H1 (cell line): ENCODE measurements around the gene GZMM. TPM values are rescaled to one million over a fixed set of nuclear protein-coding genes. Genes with fewer than 3 reads are reported as not detected.
A peak's percentile ranks its signal among the peaks of the same experiment; 100 is the strongest.

ENCODE experiments used
- CTCF ChIA-PET: fragments of 300-600 bp; sonication (Branson Sonifier 250); formaldehyde crosslinking; loops from one replicate; lab custom pipeline; 2021; ENCODE audit not compliant: partially characterized antibody; lab: Charles Lee
- POLR2A ChIA-PET: fragments of 300-600 bp; sonication (Branson Sonifier 250); formaldehyde crosslinking; loops from one replicate; lab custom pipeline; 2021; ENCODE audit warnings: inconsistent platforms; ENCODE audit not compliant: partially characterized antibody; lab: Charles Lee
- DNase-seq, 2 experiments: peaks; one replicate each; pipeline versions ENCODE4 v3.0.0 to v3.0.0-alpha.2; 2010 to 2022; ENCODE audit warnings: low spot score in 2 of 2, low read depth in 1 of 2, mixed read lengths in 1 of 2
- FAIRE-seq: peaks from 2 replicates; lab custom pipeline; 2011; peaks lifted over from hg19 to GRCh38; lab: Jason Lieb, UNC
- H2AFZ ChIP-seq: 2 replicates; pipeline ENCODE4 v1.8.1; 2012; ENCODE audit warnings: low read length, inconsistent platforms
- H2AK5ac ChIP-seq: 2 replicates; pipeline ENCODE4 v1.6.1; 2013; ENCODE audit warnings: low read depth, low read length
- H2BK120ac ChIP-seq: replicated peaks from 2 replicates; pipeline ENCODE3; 2013; ENCODE audit warnings: low read depth, low read length, inconsistent platforms
- H2BK12ac ChIP-seq: 2 replicates; pipeline ENCODE4 v1.6.1; 2013; ENCODE audit warnings: low read depth, low read length
- H2BK15ac ChIP-seq: 2 replicates; pipeline ENCODE4 v1.6.1; 2013; ENCODE audit warnings: low read length
- H2BK20ac ChIP-seq: 2 replicates; pipeline ENCODE4 v1.6.1; 2013; ENCODE audit warnings: low read length
- H2BK5ac ChIP-seq: 2 replicates; pipeline ENCODE4 v1.6.1; 2013; ENCODE audit warnings: low read depth, low read length
- H3K14ac ChIP-seq: 2 replicates; pipeline ENCODE4 v1.6.1; 2013; ENCODE audit warnings: inconsistent platforms; ENCODE audit not compliant: insufficient read length
- H3K18ac ChIP-seq: 2 replicates; pipeline ENCODE4 v1.6.1; 2013; ENCODE audit warnings: low read length; ENCODE audit errors: extremely low read depth
- H3K23ac ChIP-seq: 2 replicates; pipeline ENCODE4 v1.6.1; 2013; ENCODE audit warnings: inconsistent platforms; ENCODE audit not compliant: insufficient read length
- H3K23me2 ChIP-seq: 2 replicates; pipeline ENCODE4 v1.6.1; 2013; ENCODE audit warnings: low read depth, low read length
- H3K27ac ChIP-seq: 2 replicates; pipeline ENCODE4 v1.6.1; 2011; ENCODE audit warnings: low read depth, low read length, inconsistent platforms
- H3K27me3 ChIP-seq, 4 experiments: replicated peaks in 1 of 4; 1 replicate in 1 of 4; 2 replicates in 3 of 4; pipeline versions ENCODE4 v1.6.1 to v1.8.1; 2011 to 2013; ENCODE audit warnings: low read length in 3 of 4, mild to moderate bottlenecking in 3 of 4, inconsistent platforms in 2 of 4, mixed read lengths in 2 of 4, moderate library complexity in 1 of 4; ENCODE audit not compliant: control insufficient read depth in 3 of 4, insufficient read depth in 3 of 4; ENCODE audit errors: extremely low read depth in 1 of 4
- H3K36me3 ChIP-seq, 4 experiments: 2 replicates each; pipeline versions ENCODE4 v1.6.1 to v1.8.1; 2011 to 2013; ENCODE audit warnings: mild to moderate bottlenecking in 4 of 4, low read length in 3 of 4, moderate library complexity in 2 of 4, control low read depth in 1 of 4, inconsistent platforms in 1 of 4; ENCODE audit not compliant: insufficient read depth in 4 of 4, control insufficient read depth in 2 of 4
- H3K4ac ChIP-seq: replicated peaks from 2 replicates; pipeline ENCODE3; 2013; ENCODE audit warnings: low read length, low read depth, mixed read lengths, inconsistent platforms; ENCODE audit not compliant: insufficient read length
- H3K4me1 ChIP-seq, 4 experiments: replicated peaks in 1 of 4; 1 replicate in 1 of 4; 2 replicates in 3 of 4; pipeline versions ENCODE4 v1.6.1 to v1.8.1; 2011 to 2013; ENCODE audit warnings: low read length in 3 of 4, inconsistent platforms in 2 of 4, mixed read lengths in 1 of 4; ENCODE audit not compliant: insufficient read depth in 4 of 4, control insufficient read depth in 3 of 4
- H3K4me2 ChIP-seq, 2 experiments: 2 replicates each; pipeline versions ENCODE4 v1.6.1 to v1.8.1; 2011 to 2013; ENCODE audit warnings: low read depth in 2 of 2, low read length in 2 of 2, control low read depth in 1 of 2, inconsistent platforms in 1 of 2, mild to moderate bottlenecking in 1 of 2; ENCODE audit not compliant: insufficient read depth in 1 of 2
- H3K4me3 ChIP-seq, 4 experiments: fragments of 200-600, 300-600 bp in 1 of 4; sonication (generic), shearing (Covaris generic), sonication (Bioruptor Twin) in 1 of 4; 2 replicates each; pipeline versions ENCODE4 v1.5.1 to v1.8.1; 2011 to 2016; ENCODE audit warnings: low read length in 4 of 4, low read depth in 3 of 4, control low read depth in 2 of 4, inconsistent platforms in 2 of 4, mild to moderate bottlenecking in 2 of 4, mixed read lengths in 1 of 4, moderate library complexity in 1 of 4; ENCODE audit not compliant: insufficient read depth in 2 of 4; ENCODE audit errors: extremely low read depth in 1 of 4
- H3K56ac ChIP-seq: replicated peaks from 2 replicates; pipeline ENCODE3; 2013; ENCODE audit warnings: low read depth, mild to moderate bottlenecking, mixed read lengths, low read length, inconsistent platforms; ENCODE audit not compliant: insufficient read length
- H3K79me1 ChIP-seq: 2 replicates; pipeline ENCODE4 v1.6.1; 2013; ENCODE audit warnings: low read depth, low read length, control low read depth
- H3K79me2 ChIP-seq, 2 experiments: 2 replicates each; pipeline versions ENCODE4 v1.6.1 to v1.8.1; 2012 to 2013; ENCODE audit warnings: low read length in 2 of 2, mild to moderate bottlenecking in 2 of 2, inconsistent platforms in 1 of 2; ENCODE audit not compliant: insufficient read depth in 2 of 2, control insufficient read depth in 1 of 2
- H3K9ac ChIP-seq, 4 experiments: replicated peaks in 1 of 4; 1 replicate in 1 of 4; 2 replicates in 3 of 4; pipeline versions ENCODE4 v1.6.1 to v1.8.1; 2011 to 2013; ENCODE audit warnings: low read depth in 3 of 4, low read length in 3 of 4, control low read depth in 2 of 4, mild to moderate bottlenecking in 2 of 4, moderate library complexity in 2 of 4, inconsistent platforms in 1 of 4; ENCODE audit errors: extremely low read depth in 1 of 4
- H3K9me3 ChIP-seq, 2 experiments: 2 replicates each; pipeline versions ENCODE4 v1.6.1 to v1.8.1; 2012 to 2013; ENCODE audit warnings: mild to moderate bottlenecking in 2 of 2, moderate library complexity in 2 of 2, control low read depth in 1 of 2, inconsistent platforms in 1 of 2, low read depth in 1 of 2, low read length in 1 of 2, mixed read lengths in 1 of 2; ENCODE audit not compliant: insufficient read depth in 2 of 2
- H4K20me1 ChIP-seq, 2 experiments: replicated peaks in 1 of 2; 2 replicates each; pipeline versions ENCODE3 to v1.8.1; 2011 to 2013; ENCODE audit warnings: inconsistent platforms in 2 of 2, low read length in 2 of 2, mild to moderate bottlenecking in 1 of 2; ENCODE audit not compliant: insufficient read depth in 2 of 2, control insufficient read depth in 1 of 2
- H4K5ac ChIP-seq: 2 replicates; pipeline ENCODE4 v1.6.1; 2013; ENCODE audit warnings: low read length, low read depth, mixed read lengths, inconsistent platforms; ENCODE audit not compliant: insufficient read length
- H4K8ac ChIP-seq: 2 replicates; pipeline ENCODE4 v1.8.0; 2013; ENCODE audit warnings: mild to moderate bottlenecking, moderate library complexity, low read length, inconsistent platforms; ENCODE audit not compliant: insufficient read depth; ENCODE audit errors: extremely low read depth
- H4K91ac ChIP-seq: replicated peaks from 2 replicates; pipeline ENCODE3; 2013; ENCODE audit warnings: low read length, mixed read lengths, inconsistent platforms; ENCODE audit not compliant: insufficient read length
- RNF2 ChIP-seq: fragments of 200-900, 300-1000 bp; sonication (generic); IDR thresholded peaks from 2 replicates; pipeline ENCODE4 v1.7.1; 2016; ENCODE audit warnings: borderline replicate concordance, low read depth, mild to moderate bottlenecking, antibody characterized with exemption, low read length; ENCODE audit not compliant: poor library complexity, severe bottlenecking; ENCODE audit errors: missing control alignments
- SRF ChIP-seq: IDR thresholded peaks from 2 replicates; pipeline ENCODE4 v1.6.1; 2011; ENCODE audit warnings: mild to moderate bottlenecking, low read depth, low read length, moderate library complexity
- TEAD4 ChIP-seq: IDR thresholded peaks from 2 replicates; pipeline ENCODE4 v1.6.1; 2012; ENCODE audit warnings: low read depth, low read length, inconsistent platforms, mixed read lengths
- WGBS, 2 experiments: shearing (Covaris generic) in 1 of 2; methylation state at CpG; one replicate each; pipeline versions ENCODE4 v1.1.6 to v1.1.7; 2013 to 2015; ENCODE audit warnings: low lambda C conversion rate in 2 of 2, mixed read lengths in 2 of 2, inconsistent platforms in 1 of 2, low coverage in 1 of 2, missing lambda C conversion rate in 1 of 2; ENCODE audit not compliant: insufficient replicate concordance in 2 of 2, insufficient coverage in 1 of 2, insufficient read length in 1 of 2; ENCODE audit errors: extremely low coverage in 1 of 2, missing lambda C conversion rate in 1 of 2; 5-methylcytosine and 5-hydroxymethylcytosine counted together
- polyA plus RNA-seq, 7 experiments: library from polyadenylated mRNA; depleted of rRNA in 3 of 7; stranded (reverse) in 5 of 7; unstranded in 2 of 7; fragments of >200 nt in 5 of 7; fragments of 200-250 nt in 2 of 7; gene quantifications; 1 replicate in 5 of 7; 2 replicates in 1 of 7; 4 replicates in 1 of 7; pipeline versions ENCODE4 v1.2.1 to v1.2.3, GENCODE V29; 2011 to 2013; ENCODE audit warnings: missing spikeins in 2 of 7, mixed read lengths in 2 of 7
- total RNA-seq: library from RNA; stranded (reverse); fragmentation: NEBNext Ultra II Directional; extraction: Animal tissue kit (Norgen Biotek cat#: 25700); gene quantifications from 2 replicates; pipeline ENCODE4 v1.2.1, GENCODE V29; 2021
- TF ChIP-seq, protein P1 (sequence below): IDR thresholded peaks from 2 replicates; pipeline ENCODE4 v1.6.1; 2012; ENCODE audit warnings: inconsistent platforms
- TF ChIP-seq, protein P2 (sequence below): IDR thresholded peaks from 2 replicates; pipeline ENCODE4 v1.6.1; 2012; ENCODE audit warnings: inconsistent platforms

The GZMM gene
- total and polyA plus RNA-seq, 2 of the 8 experiments (the other 6 are each of a cell fraction or from before 2014, with no cell fraction given): 0.09 to 0.32 TPM

DNA sequence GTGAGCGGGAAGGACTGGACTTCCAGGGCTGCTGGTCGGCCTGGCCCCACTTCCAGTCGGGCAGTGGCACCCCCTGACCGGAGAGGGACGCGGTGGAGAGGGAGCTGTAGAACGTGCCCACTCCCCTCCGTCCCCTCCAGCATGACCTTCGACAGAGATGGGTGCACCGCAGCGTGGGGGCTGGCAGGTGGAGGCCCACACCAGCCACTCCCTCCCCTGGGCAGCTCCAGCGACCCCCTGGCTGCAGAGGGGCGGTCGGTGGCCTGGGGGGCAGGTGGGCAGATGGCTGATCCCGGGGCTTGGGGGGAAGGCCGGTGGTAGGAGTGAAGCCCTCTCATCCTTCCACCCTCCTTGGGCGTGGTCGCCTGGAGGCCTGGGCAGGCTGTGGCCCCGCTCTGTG lies 48.2 kb downstream of the GZMM start:
- Histone ChIP-seq H3K79me1 (no peaks in the 10 kb centered on the region), H3K18ac (no peak overlapping the region), H3K23me2 (peaks cover 2% of the 10 kb centered on the region; the same call in 1 of the 2 replicates), H2BK120ac (no peak overlapping the region), H3K4me3 (no peak overlapping the region), H3K4me2 (no peak overlapping the region), H3K27me3 (peaks cover 23 to 39% (median 31%) of the 10 kb centered on the region in 4 experiments), H3K4ac (no peak overlapping the region), H3K27ac (no peak overlapping the region), H2AFZ (no peak overlapping the region), H4K5ac (no peak overlapping the region), H4K91ac (no peak overlapping the region), H2BK12ac (no peak overlapping the region), H3K14ac (no peak overlapping the region), H2BK15ac (no peak overlapping the region), H4K8ac (no peak overlapping the region), H2AK5ac (peak overlapping the region; percentile 53; the same call in 1 of the 2 replicates), H4K20me1 (peaks cover 4 to 12% of the 10 kb centered on the region in 2 experiments), H3K9ac (no peak overlapping the region), H2BK5ac (no peak overlapping the region), H3K9me3 (no peaks in the 10 kb centered on the region), H3K56ac (no peak overlapping the region), H2BK20ac (no peak overlapping the region), H3K36me3 (peaks cover 0 to 4% (median 0%) of the 10 kb centered on the region in 4 experiments; a peak in 1 of 8 replicates), H3K79me2 (no peaks in the 10 kb centered on the region), H3K4me1 (peaks cover 0 to 6% (median 1%) of the 10 kb centered on the region in 4 experiments; a peak in 3 of 7 replicates), H3K23ac (no peak overlapping the region)
- FAIRE-seq: no peak
- DNase-seq: no peak
- TF ChIP-seq RNF2 (no peak), TEAD4 (no peak), SRF (no peak)
- TF ChIP-seq, protein P1, sequence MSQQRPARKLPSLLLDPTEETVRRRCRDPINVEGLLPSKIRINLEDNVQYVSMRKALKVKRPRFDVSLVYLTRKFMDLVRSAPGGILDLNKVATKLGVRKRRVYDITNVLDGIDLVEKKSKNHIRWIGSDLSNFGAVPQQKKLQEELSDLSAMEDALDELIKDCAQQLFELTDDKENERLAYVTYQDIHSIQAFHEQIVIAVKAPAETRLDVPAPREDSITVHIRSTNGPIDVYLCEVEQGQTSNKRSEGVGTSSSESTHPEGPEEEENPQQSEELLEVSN: no peak
- TF ChIP-seq, protein P2, sequence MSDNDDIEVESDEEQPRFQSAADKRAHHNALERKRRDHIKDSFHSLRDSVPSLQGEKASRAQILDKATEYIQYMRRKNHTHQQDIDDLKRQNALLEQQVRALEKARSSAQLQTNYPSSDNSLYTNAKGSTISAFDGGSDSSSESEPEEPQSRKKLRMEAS: no peak
- WGBS, 2 experiments: 86% methylated on average over 13 of the region's 19 CpGs; no CpG with 5 or more reads in 1 of the 2 experiments
- ChIA-PET POLR2A (interaction anchor here (0.7 to 1.5 kb wide), 6 partner anchors 10 to 50 kb away, joined by 3 to 6 read pairs (median 4); partner anchors contain the start of gene BSG), CTCF (interaction anchor here (0.5 to 1.3 kb wide), 3 partner anchors 18 to 193 kb away, joined by 3 read pairs; no protein-coding TSS in a partner anchor)
